GM18867 (cell line): ENCODE data around the gene COL20A1.

Source experiments
- ATAC-seq: cut with Tn5 transposase; IDR thresholded peaks from one replicate; pipeline ENCODE4 v1.9.1; 2021; ENCODE audit warnings: mild to moderate bottlenecking, moderate library complexity; ENCODE audit not compliant: unreplicated experiment

COL20A1 gene

GRCh38 chr20:63277466-63278272, 15.3 kb upstream of the COL20A1 start:
- ATAC-seq = no peak

- no peak for ATAC-seq
These were observed 14.3 kb upstream of the COL20A1 start for GRCh38 chr20:63278661-63279060.

GRCh38 chr20:63279931-63280330, 13.1 kb upstream of the COL20A1 start:
- ATAC-seq = no peak

- no peak for ATAC-seq
These were observed 12.6 kb upstream of the COL20A1 start for GRCh38 chr20:63280371-63280770.

- ATAC-seq = no peak
These were observed 11.9 kb upstream of the COL20A1 start for GRCh38 chr20:63280929-63281545.

GRCh38 chr20:63281742-63282665, 11.0 kb upstream of the COL20A1 start:
- ATAC-seq = no peak

GRCh38 chr20:63282946-63283345, 10.0 kb upstream of the COL20A1 start:
- no peak for ATAC-seq

- ATAC-seq = no peak
These were observed 9.4 kb upstream of the COL20A1 start for GRCh38 chr20:63283397-63284082.

GRCh38 chr20:63284083-63284440, 8.9 kb upstream of the COL20A1 start:
- ATAC-seq = no peak

GRCh38 chr20:63284544-63284949, 8.4 kb upstream of the COL20A1 start:
- ATAC-seq = no peak

- no peak for ATAC-seq
These were observed 7.9 kb upstream of the COL20A1 start for GRCh38 chr20:63284981-63285524.

GRCh38 chr20:63285636-63286615, 7.1 kb upstream of the COL20A1 start:
- ATAC-seq = no peak

GRCh38 chr20:63286781-63287696, 5.9 kb upstream of the COL20A1 start:
- no peak for ATAC-seq

- ATAC-seq = no peak
These were observed 5.0 kb upstream of the COL20A1 start for GRCh38 chr20:63287697-63288580.

- no peak for ATAC-seq
These were observed 4.3 kb upstream of the COL20A1 start for GRCh38 chr20:63288581-63289251.

GRCh38 chr20:63289311-63290135, 3.5 kb upstream of the COL20A1 start:
- ATAC-seq = no peak
